Measurements from ENCODE around the gene IDH3A.

GRCh38 chr15:78159395-78159794 lies 10.2 kb downstream of the IDH3A start:
- no peak for TF ChIP-seq CTCF (conservative IDR thresholded peaks at IDR 0.05; ENCODE audit: low read length)
- TF ChIP-seq EZH2phosphoT487 (IDR thresholded peaks at IDR 0.05; ENCODE audit: borderline replicate concordance), result no peak

Data from Loucy (cell line).